Loucy (cell line): Measurements from ENCODE around the gene IFNLR1.
A peak's percentile ranks its signal among the peaks of the same experiment; 100 is the strongest.

Source experiments
- EZH2phosphoT487 ChIP-seq: fragments of 200-600 bp; IDR thresholded peaks from 2 replicates; pipeline ENCODE4 v1.6.1; 2018; ENCODE audit warnings: antibody characterized with exemption, mild to moderate bottlenecking, moderate library complexity, borderline replicate concordance
- TF ChIP-seq, protein P1 (sequence below): fragments of 200-600 bp; sonication (generic); conservative IDR thresholded peaks from 2 replicates; pipeline ENCODE4 v1.5.1; 2014; ENCODE audit warnings: mild to moderate bottlenecking, antibody characterized with exemption, low read length

DNA sequence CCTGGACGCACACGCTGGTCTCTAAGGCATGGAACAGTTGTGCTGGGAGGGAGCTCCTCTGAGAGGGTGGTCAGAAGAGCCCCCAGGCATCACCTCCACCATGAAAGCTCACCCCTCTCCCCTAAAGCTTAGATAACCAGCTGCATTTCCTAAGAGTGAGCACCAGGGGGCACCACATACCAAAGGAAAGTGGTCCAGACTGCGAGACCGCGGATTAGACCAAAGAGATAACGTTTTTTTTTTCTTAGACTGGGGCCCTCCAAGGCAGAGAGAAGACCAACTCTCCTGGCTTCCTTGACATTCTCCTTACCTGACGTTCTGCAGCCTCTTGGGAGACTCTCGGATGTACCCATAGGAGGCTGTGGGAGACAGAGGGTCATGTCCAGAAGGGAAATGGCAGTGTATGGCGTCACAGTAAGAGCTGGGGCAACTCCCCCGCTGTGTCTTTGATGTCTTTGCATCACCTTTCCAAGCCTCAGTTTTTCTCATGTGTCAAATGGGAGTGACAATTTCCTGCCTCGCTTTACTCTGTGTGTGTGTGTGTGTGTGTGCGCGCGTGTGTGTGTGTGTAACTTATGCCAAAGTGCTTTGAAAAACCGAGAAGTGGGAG lies 12.3 kb upstream of the IFNLR1 start:
- TF ChIP-seq, protein P1, sequence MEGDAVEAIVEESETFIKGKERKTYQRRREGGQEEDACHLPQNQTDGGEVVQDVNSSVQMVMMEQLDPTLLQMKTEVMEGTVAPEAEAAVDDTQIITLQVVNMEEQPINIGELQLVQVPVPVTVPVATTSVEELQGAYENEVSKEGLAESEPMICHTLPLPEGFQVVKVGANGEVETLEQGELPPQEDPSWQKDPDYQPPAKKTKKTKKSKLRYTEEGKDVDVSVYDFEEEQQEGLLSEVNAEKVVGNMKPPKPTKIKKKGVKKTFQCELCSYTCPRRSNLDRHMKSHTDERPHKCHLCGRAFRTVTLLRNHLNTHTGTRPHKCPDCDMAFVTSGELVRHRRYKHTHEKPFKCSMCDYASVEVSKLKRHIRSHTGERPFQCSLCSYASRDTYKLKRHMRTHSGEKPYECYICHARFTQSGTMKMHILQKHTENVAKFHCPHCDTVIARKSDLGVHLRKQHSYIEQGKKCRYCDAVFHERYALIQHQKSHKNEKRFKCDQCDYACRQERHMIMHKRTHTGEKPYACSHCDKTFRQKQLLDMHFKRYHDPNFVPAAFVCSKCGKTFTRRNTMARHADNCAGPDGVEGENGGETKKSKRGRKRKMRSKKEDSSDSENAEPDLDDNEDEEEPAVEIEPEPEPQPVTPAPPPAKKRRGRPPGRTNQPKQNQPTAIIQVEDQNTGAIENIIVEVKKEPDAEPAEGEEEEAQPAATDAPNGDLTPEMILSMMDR = peak; percentile 91
- no peak for TF ChIP-seq EZH2phosphoT487
